HG03064 (cell line): ENCODE results near the gene ALDH3B1.

ENCODE experiments used
- ATAC-seq: cut with Tn5 transposase; IDR thresholded peaks from one replicate; pipeline ENCODE4 v1.9.1; 2021; ENCODE audit warnings: low read depth; ENCODE audit not compliant: unreplicated experiment

ALDH3B1 gene

DNA sequence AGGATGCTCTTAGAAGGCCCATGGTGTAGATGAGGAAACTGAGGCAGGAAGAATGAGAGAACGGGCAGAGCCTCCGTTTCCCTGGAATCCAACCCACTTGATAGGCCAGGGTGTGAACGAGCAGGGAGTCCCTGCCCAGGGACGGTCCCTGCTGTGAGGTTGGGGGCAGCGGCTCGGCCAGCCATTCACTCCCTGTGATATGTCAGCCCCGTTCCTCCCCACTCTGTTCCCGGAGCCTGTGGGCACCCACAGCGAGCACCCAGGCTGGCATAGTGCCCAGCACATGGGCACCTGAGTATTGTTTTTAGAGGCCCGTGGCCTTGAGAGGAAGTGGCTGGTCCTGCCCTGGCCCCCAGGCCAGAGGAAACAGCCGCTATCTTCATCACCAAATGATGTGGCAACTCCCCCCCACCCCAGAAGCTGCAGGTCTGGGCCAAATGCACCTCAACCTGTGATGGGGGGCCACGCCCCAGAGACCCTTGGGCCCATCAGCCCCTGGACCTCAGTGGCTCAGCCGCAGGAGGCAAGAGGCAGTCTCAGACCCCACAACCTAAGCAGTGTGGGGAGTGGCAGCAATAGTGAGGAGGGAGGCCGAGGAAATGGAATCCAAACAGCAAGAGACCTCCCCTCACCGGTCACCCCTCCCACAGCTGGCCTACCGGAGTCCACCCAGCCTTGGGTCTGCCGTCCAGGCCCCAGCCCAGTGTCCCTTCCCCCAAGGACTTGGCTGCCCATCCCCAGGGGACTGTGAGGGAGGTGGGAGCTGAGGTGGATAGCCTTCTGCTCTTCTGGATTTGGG lies 2.1 kb downstream of the ALDH3B1 start:
- no peak for ATAC-seq

DNA sequence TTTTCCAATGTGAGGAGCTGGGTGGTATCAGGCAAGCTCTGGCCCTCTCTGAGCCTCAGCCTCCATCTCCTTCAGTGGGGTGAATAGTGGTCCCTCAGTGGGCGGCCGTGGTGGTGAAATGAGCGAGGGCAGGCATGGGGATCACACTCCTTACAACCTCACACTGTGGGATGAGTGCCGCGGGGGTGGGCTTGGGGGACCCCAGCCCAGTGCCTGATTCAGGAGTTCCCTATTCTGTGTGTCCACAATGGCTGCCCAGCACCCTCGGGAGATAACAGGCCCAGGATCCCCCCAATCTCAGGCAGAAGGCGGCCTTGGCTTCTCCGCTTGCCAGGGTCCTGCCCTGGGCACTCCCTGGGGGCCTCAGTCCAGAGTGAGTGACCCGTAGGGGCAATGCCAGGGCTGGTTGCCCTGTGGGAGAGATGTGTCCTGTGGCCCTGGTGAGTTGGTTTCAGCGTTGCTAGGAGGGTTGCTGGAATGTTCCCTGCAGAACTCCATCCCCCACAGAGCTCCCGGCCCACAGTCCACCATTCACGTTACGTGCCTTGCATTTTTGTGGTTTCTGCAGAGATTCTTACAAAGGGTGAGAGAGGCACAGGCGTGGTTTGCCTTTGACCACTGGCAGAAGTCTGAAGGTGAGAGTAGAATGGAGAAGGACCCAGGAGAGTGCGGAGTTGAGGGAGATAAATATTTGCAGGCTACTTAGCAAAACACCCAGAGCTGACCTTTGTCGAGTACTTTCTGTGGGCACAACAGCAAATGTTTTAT lies 2.9 kb downstream of the ALDH3B1 start:
- ATAC-seq = no peak

DNA sequence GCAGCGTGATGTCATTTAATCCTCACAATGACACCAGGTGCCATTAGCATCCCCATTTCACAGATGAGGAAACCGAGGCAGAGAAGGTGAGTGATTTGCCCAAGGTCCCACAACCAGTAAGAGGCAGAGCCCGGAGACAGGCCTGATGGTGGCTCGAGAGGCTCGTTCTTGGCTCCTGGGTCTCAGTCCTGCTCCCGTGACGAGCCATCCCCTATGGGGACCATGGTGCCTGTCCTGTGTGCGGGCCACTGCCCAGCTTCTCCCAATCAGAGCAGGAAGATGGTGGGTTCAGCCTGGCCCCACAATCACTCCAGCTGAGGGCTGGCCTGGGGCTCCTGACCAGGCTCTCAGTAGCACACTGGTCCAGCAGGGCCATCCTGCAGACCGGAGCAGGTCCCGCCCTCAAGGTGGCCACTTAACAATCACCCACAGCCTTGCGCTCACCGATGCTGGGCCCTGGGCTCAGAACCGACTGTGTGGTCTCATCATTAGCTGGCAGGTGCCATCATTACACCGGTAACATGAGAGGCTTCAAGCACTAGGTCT lies 3.6 kb downstream of the ALDH3B1 start:
- ATAC-seq = no peak

DNA sequence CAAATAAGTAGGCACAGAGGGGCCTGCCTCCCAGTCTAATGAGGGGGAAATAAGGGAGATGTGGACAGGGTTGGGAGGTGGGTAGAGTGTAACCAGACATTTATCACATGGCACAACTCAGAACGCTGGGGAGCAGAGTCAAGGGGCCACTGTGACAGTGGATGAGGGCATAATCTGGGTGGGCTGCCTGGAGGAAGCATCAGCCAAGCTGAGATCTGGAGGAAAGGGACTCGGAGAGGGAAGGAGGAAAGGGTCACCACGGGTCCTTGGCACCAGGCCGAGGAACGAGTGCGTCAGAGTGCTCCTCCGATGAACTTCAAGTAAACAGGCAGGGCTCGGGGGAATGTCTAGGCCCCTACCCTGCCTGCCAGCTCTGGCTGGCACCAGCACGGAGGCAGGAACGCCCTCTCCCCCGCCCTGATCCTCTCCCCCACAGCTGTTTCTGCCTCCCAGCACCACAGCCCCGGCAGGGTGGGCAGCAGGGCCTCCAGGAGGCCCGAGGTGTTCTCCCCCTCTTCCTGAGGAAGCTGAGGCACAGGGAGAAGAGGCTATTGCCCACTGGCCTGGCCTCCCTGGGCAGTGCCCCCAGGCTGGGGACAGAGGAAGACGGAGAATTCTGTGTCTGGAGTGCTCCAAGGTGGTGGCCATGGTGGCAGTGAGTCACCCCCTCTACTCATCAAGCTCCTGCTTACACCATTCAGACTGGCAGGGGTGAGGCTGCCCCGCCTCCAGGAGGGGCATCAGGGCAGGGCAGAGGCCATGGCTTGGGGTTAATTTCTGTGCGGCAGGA lies 4.2 kb downstream of the ALDH3B1 start:
- ATAC-seq = no peak

DNA sequence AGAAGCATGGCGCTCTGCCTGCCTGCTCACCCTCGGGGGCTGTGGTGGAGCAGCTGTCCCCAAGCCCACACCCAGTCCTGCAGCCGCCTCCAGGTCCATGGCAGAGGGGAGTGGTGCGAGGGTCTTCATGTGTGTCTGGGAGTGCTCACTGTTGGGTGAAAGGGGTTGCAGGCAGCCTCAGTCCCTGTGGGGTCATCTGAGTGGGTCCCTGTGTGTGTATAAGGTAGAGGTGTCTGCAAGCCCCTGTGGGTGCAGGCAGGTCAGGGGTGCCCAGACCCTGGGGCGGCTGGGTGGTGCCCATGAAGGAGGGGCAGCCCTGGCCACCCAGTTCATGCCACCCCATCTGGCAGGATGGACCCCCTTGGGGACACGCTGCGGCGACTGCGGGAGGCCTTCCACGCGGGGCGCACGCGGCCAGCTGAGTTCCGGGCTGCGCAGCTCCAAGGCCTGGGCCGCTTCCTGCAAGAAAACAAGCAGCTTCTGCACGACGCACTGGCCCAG lies 4.9 kb downstream of the ALDH3B1 start:
- no peak for ATAC-seq

DNA sequence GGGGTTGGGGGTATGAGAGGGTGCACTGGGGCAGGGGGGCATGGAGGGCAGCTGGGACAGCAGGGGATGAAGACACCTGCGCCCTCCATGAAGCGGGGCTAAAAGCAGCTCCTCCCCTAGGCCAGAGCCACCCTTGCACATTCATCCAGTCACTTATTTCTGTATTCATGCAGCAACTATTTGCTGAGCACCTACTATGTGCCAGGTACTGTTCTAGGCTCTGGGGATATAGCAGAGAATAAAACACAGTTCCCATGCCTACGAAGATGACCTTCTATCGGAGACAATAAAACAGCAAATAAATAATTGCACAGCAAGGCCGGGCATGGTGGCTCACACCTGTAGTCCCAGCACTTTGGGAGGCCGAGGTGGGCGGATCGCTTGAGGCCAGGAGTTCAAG lies 5.3 kb downstream of the ALDH3B1 start:
- ATAC-seq = no peak

DNA sequence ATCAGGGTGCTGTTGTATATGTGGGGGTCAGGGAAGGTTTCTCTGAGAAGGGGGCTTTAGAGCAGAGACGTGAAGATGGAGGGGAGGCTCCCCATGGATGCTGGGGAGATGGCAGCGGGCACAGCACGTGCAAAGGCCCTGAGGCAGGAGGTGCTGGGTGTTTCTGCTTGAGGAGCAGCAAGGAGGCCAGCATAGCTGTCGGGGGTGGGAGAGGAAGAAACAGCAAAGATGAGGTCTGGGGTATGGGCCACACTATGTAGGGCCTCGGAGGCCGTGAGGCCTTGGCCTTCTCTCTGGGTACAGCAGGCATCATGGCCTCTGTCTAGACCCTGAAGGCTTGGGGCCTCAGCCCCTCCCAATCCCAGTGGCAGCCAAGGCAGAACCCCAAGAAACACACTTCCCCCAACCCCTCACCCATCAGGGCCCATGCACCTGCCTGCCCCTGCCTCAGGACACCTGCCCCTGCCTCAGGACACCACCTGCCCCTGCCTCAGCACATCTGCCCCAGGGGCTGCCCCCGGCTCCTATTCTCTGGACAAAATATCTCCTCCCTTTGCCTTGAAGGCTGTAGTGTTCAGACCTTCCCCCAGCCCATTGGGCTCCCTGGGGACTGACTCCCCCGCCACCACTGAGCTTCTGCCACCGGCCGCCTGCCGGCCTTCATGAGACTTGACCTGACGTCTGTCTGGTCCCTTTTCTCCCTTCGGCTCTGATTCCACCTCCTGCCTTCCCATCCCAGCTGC lies 6.2 kb downstream of the ALDH3B1 start:
- ATAC-seq = no peak

DNA sequence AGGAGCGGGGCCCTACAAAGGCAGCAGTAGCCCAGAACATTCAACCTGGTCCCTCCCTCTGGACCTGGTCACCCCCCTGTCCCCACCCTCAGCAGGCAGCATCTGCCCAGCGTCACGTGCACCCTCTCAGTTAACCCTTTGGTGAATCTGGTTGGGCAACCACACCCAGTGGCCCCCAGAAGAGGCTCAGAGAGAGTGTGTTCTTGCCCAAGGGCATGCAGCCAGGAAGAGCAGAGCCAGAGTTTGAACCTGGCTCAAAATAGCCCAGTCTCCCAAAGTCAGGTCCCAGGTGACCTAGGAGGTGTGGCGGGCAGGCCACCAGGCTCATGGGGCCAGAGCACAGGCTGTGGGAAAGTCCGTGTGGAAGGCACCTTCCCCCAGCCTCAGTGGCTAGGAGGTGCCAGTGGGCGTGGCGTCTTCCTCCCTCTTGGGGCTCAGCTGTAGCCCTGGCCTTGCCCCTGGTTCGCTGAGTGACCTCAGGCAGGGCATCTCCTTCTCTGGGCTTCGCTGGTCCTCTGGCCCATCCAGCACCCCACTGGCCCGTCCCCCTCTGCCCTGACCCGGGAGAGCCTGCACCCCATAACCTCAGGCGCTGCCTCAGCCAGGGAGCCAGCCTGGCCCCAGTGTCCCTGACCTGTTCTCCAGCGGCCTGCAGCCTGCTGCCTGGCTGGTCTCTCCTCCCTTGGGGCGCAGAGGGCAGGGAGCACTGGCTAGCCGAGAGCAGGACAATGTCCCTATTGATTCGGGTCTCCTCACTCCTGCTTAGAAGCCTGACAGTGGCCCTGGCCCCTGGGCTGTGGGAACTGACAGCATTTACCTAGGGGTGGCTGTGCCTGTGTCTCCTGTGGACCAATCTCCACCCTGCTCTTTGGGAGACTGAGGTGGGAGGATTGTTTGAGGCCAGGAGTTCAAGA lies 7.0 kb downstream of the ALDH3B1 start:
- ATAC-seq = no peak

DNA sequence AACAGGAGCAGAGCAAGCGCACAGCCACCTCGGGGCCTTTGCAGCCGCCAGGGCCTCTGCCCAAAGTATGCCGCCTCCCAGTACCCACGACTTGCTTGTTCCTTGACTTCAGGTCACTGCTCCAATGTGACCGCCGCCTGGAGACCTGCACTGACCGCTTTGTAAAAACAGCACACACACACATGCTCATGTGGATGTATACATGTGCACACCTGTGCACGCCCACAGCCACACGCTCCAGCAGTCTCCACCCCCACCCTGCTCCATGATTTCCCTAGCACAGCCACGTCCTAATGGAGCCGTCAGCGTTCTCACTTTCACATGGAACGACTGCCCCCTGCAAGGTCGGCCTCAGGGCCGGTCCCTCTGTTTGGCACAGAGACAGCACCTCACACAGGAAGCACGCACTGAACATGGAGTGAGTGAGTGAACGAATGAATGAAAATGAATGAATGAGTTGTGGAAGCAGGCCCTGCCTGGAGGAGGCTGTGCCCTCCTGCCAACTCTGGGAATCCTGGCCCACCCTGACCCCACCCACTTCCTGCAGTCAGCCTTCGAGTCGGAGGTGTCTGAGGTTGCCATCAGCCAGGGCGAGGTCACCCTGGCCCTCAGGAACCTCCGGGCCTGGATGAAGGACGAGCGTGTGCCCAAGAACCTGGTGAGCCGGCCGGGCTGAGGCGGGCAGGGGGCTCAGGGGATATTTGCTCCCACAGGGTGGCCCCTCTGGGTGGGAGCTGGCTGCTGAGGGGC lies 8.0 kb downstream of the ALDH3B1 start:
- no peak for ATAC-seq

DNA sequence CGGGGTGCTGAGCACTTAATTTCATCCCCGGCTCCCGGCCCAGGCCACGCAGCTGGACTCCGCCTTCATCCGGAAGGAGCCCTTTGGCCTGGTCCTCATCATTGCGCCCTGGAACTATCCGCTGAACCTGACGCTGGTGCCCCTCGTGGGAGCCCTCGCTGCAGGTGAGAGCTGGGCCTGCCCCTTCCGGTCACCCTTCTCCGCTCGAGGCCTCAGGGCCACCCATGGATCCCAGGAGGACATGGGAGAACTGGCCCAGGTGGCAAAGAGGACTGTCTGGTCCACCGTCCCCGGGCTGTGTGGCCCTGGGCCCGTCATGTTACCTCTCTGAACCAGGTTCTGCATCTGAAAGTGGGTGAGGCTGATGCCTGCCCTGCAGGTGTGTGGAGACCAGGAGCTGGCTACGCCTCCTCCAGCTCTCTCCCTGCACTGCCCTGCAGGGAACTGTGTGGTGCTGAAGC lies 8.6 kb downstream of the ALDH3B1 start:
- no peak for ATAC-seq

DNA sequence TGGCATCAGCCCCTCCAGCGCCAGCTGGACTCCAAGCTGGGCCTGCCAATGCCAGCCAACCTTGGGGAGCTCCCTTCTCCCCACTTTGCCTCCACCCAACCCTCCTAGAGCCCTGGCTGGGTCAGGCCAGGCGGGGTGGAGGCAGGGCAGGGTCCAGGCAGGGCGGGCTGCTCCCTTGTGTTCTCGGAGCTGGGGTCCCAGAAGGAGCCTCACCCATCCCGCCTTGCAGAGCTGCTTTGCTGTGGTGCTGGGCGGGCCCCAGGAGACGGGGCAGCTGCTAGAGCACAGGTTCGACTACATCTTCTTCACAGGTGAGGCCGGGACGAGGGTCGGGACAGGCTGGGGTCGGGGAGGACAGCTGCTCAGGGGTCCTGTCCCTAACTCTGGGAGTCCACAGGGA lies 9.4 kb downstream of the ALDH3B1 start:
- ATAC-seq = no peak

DNA sequence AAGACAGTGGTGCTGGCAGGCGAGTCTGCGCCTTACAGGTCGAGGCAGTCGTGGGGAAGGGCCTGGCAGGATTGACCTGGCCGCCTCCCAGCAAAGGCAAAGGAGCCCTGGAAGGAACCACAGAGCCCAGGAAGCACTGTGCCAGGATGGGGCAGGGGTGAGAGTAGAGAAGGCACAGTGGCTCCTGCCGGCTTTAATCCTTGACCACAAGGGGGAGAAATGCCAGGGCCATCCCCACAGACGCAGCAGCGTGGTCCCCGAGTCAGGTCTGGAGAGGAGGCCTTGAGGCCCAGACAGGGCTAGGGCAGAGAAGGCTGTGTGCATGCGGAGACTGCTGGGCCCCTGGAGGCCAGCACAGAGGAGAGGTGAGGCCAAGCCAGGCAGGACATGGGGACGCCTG lies 10.4 kb downstream of the ALDH3B1 start:
- ATAC-seq = no peak

DNA sequence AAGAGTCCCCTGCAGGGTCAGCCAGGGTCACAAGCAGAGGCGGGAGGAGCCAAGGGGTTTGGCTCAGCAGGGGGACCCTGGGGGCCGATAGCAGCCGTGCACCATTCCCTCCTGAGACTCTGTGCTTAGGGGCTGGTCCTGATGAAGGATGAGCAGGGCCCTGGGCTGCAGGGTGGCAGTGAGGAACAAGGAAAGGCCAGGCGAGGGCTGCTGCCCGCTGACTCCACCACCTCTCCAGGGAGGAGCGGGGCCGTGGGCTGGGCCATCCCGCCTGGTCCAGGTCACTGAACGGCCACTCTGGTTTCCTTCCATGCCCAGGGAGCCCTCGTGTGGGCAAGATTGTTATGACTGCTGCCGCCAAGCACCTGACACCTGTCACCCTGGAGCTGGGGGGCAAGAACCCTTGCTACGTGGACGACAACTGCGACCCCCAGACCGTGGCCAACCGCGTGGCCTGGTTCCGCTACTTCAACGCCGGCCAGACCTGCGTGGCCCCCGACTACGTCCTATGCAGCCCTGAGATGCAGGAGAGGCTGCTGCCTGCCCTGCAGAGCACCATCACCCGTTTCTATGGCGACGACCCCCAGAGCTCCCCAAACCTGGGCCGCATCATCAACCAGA lies 11.2 kb downstream of the ALDH3B1 start:
- no peak for ATAC-seq

DNA sequence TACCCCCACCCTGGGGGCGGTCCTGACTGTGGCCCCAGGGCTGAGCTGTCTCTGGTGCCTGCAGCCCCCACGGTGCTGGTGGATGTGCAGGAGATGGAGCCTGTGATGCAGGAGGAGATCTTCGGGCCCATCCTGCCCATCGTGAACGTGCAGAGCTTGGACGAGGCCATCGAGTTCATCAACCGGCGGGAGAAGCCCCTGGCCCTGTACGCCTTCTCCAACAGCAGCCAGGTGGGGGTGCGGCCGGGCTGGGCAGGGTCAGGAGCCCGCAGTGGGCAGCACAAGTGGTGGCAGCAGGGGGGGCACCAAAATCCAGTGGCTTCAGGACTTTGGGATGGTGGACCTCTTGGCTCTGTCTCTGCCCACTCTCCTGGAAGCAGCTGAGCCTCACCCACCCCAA lies 12.4 kb downstream of the ALDH3B1 start:
- ATAC-seq = no peak

DNA sequence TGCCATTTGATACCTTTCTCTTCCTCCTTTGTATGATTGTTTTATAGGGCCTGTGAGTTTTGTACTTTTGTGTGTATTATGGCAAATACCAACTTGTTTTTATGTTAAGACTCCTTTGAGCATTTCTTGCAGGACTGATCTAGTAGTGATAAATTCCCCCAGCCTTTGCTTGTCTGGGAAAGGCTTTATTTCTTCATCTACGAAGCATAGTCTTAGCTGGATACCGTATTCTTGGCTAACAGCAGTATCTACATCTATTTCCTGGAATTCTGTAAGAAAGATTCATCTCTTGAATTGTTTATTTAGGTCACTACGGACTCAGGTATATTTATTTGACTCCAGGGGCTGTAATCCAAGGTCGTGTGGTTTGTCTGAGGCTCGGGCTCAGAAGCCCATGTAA lies 14.4 kb downstream of the ALDH3B1 start:
- no peak for ATAC-seq

DNA sequence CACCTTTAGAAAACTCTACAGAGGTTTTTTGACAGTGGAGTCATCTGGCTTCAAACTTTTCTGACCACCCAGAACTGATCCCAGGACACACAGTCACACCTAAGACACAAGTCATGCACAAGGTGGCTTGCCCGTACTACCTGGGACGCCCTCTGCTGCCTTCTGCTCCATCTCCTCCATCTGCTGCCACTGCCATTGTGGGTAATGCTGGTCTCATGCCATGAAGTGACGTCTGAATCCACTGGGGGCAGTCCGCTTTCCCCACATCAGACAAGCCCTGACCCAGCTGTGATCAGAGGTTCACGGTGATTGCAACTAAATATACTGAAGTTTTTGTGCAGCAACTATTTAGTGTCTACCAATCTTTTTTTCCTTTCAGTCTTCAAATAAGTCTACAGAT lies 14.9 kb downstream of the ALDH3B1 start:
- ATAC-seq = no peak

DNA sequence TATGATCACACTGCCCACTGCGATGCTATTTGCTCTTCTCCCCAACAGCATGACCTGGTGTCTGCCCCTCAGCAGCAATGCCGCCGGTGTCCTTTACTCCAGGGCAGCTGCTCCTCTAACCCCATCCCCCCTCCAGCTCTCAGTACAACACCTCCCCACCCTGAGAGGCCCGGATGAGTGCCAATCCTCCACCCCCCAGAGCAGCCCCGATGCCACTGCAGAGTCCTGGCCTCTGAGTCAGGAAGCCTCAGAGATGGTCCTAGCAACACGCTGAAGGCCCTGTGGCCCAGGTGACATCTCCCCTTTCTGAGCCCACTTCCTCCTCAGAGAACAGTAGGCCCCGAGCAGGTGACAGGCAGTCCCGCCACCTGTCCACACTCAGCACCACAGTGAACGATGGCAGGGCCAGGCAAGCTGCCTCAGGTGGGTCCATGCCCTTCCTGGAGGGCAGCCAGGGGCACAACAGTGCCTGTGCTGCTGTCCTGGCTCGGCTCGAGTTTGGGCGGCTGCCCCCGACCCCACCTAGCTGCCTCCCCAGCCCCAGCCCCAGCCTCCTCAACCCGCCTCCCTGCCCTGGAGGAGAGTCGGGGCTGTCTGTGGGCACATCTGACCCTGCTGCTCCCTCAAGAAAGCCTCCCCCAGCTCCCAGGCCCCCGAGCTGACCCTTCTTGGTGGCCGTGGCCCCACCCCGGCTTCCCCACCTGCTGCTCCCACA lies 16.4 kb downstream of the ALDH3B1 start:
- no peak for ATAC-seq
